ENCODE data around the gene ZNF541. TPM values are rescaled to one million over a fixed set of nuclear protein-coding genes. Genes with fewer than 3 reads are reported as not detected.

The ZNF541 gene
- total RNA-seq, 2 donors from 2014 or later, result 0.20 TPM; not detected in 1

DNA sequence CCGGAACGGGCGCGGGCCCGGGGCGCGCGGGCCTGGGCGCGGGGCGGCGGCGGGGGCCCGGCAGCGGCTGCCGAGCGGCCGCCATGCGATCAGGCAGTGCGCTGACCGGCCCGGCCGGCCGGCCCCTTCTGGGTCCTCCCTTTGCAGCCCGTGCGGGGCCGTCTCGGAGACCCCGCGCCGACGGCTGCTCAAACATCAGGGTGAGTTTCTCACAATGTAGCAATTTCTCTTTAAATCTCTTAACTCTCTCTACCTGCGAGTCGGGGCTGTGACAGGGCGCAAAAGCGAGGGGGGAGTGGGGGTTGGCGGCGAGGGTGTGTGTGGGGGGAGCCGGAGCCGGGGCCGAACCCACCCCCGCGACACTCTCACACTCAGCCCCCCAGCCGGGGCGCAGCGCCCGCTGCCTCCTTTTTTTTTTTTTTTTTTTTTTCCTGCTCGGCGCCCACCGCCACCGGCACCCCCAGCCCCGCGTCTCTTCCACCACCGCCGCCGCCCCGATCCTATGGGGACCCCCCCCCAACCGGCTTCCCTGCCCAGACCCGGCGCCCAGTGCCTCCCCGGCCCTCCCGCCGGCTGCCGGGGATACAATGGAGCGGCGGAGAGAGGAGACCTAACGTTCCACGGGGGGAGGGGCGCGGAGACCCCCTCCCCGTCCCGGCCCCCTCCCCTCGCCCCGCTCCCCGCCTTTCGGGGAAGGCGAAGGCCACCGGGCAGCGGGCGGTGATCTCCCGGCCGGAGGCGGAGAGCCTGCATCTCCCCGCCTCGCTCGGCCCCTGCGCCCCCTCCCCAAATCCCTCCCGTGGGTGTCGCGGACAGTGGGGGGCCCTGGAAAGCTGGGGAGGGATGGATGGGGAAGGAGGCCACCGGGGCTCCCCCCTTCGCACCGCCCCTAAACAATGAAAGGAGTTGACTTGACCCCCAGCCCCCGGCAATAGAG lies 36.3 kb upstream of the ZNF541 start, which contains the start of gene BICRA:
TSS of gene BICRA (plus strand) at position 166 of the 937 bp plus-strand sequence. CDS start 64,441 bp downstream, outside the sequence.
- no peak for TF ChIP-seq CTCF (IDR thresholded peaks at IDR 0.05)
- peak within 1 kb of the TSS; percentile 97 to 99 for H3K27ac ChIP-seq
- peak; percentile 85 for DNase-seq (ENCODE audit: low spot score)
- no peaks in the 10 kb centered on the region for H3K27me3 ChIP-seq
- H3K36me3 ChIP-seq, result no peaks in the 10 kb centered on the region
- H3K4me1 ChIP-seq, result peaks cover 0 to 49% of the 10 kb centered on the region in 2 donors
- peak within 1 kb of the TSS; percentile 82 to 95 for H3K4me3 ChIP-seq
- H3K9me3 ChIP-seq, result no peaks in the 10 kb centered on the region

- H3K27me3 ChIP-seq, result no peaks in the 10 kb centered on the region
- H3K27ac ChIP-seq, result peak overlapping the region; percentile 97 to 99
- peak in 1 of 2 donors; percentile 48 for TF ChIP-seq CTCF (IDR thresholded peaks at IDR 0.05)
- H3K36me3 ChIP-seq, result no peaks in the 10 kb centered on the region
- DNase-seq (ENCODE audit: low spot score), result peak; percentile 90
- H3K4me1 ChIP-seq, result peaks cover 0 to 42% of the 10 kb centered on the region in 2 donors
- H3K4me3 ChIP-seq, result peak overlapping the region; percentile 82 to 95
- H3K9me3 ChIP-seq, result no peaks in the 10 kb centered on the region
These were observed 35.3 kb upstream of the ZNF541 start for GRCh38 chr19:47608074-47608918.

DNA sequence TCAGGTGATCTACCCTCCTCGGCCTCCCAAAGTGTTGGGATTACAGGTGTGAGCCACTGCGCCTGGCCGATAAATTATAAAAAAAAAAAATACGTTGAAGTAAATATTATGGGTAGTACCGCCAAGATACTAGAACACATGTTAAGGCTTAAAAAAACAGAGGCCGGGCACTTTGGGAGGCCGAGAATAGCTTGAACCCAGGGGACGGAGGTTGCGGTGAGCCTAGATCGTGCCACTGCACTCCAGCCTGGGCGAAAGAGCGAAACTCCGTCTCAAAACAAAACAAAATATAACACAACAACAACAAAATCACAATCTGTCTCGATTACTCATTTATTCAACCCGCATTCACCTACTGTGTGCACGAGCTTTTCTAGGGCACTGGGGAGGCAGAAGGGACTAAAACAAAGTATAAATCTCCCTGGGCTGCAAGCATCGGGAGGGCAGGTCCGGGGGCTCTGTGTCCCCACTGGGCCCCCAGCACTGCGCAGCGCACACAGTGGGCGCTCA lies 34.7 kb upstream of the ZNF541 start:
- Histone ChIP-seq H3K4me1 (peaks cover 0 to 35% of the 10 kb centered on the region in 2 donors), H3K4me3 (peak overlapping the region; percentile 82 to 95), H3K36me3 (no peaks in the 10 kb centered on the region), H3K27ac (peak overlapping the region; percentile 97 to 99), H3K9me3 (no peaks in the 10 kb centered on the region), H3K27me3 (no peaks in the 10 kb centered on the region)
- TF ChIP-seq CTCF (IDR thresholded peaks at IDR 0.05), result no peak
- no peak for DNase-seq (ENCODE audit: low spot score)

- no peak overlapping the region for H3K27ac ChIP-seq
- no peak for TF ChIP-seq CTCF (IDR thresholded peaks at IDR 0.05)
- no peaks in the 10 kb centered on the region for H3K27me3 ChIP-seq
- no peaks in the 10 kb centered on the region for H3K9me3 ChIP-seq
- no peaks in the 10 kb centered on the region for H3K36me3 ChIP-seq
- DNase-seq (ENCODE audit: low spot score), result no peak
- no peak overlapping the region for H3K4me3 ChIP-seq
- H3K4me1 ChIP-seq, result peaks cover 0 to 23% of the 10 kb centered on the region in 2 donors
These were observed 31.0 kb upstream of the ZNF541 start for GRCh38 chr19:47603706-47604565.

Measured in right atrium auricular region (tissue), 2 donors.